ENCODE data around the gene NUAK1.

GRCh38 chr12:106131676-106132075 lies 7.1 kb downstream of the NUAK1 start:
- TF ChIP-seq CTCF (IDR thresholded peaks at IDR 0.05), result no peak
- no peak for TF ChIP-seq POLR2AphosphoS5 (IDR thresholded peaks at IDR 0.05)
